ENCODE results near the gene CTNNBIP1.
A peak's percentile ranks its signal among the peaks of the same experiment; 100 is the strongest.

Gene CTNNBIP1

DNA sequence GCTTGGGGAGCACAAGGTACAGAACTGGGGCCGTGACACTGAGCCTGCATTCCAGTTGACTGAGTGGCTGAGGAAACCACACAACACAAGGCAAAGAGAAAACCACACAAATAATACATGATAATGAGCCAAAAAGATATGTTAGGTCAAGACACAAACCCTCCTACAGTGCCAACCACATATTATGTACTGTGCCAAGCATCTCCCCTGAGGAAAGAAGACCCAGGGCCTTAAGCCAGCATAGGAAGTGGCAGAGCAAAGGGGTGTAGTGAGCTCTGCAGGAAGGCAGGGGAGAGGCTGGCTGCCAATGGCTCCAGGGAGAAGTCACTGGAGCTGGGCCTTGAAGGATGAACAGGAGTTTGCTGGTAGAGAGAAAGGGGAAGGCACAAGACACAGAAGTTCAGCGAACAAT is 28.2 kb downstream of the CTNNBIP1 start:
- no peak for DNase-seq

DNA sequence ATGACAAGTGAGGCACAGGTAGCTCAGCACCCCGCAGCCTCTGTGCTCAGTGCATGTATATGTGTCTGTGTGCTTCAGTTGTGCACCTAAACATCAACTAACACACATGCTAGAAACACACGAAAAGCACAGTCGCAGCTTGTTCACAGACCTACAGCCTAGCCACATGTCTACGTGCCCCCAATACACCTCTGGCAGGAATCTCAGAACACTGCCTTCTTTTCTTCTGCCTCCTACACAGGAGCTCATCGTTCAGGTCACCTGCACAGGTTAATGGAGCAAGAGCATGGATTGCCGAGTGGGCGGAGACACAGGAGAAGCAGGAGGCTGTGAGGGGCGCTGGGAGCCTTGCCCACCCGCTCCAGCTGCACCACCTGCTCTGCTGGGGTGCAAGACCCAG is 31.7 kb downstream of the CTNNBIP1 start:
- DNase-seq = no peak

DNA sequence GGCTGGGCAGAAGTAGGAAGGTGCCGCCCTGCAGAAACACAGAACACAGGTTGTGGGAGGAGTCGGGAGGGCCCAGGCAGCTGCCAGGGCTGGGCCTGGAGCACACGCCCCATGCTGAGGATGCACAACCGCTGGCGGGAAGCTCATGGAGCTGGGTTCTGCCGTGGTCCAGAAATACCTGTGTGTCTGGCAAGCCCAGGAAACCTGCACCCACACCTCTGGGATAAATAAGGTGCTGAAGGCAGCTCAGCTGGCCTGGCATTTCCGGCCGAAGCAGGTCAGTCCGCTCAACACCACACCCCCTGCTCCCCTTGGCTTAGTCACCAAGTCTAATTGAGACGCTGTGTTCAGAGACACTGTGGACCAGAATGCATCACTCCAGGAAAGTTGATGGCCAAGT is 32.1 kb downstream of the CTNNBIP1 start:
- no peak for DNase-seq

DNA sequence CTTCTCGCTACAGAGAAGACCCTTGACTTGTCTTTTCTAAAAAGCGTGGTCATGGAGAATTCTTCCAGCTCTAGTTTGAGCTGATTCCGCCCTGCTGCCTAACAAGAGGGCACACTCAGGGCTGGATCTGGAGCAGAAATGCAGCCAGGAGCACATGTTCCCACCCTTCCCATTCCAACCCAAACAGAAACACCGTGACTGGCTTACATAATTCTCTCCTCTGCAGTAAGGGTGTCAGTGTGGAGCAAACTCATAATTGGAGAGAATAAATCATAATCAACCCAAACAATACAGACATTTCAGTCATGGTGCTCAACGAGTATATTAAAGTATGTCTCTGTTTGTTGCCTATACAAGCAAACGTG is 34.5 kb downstream of the CTNNBIP1 start:
- DNase-seq = no peak

DNA sequence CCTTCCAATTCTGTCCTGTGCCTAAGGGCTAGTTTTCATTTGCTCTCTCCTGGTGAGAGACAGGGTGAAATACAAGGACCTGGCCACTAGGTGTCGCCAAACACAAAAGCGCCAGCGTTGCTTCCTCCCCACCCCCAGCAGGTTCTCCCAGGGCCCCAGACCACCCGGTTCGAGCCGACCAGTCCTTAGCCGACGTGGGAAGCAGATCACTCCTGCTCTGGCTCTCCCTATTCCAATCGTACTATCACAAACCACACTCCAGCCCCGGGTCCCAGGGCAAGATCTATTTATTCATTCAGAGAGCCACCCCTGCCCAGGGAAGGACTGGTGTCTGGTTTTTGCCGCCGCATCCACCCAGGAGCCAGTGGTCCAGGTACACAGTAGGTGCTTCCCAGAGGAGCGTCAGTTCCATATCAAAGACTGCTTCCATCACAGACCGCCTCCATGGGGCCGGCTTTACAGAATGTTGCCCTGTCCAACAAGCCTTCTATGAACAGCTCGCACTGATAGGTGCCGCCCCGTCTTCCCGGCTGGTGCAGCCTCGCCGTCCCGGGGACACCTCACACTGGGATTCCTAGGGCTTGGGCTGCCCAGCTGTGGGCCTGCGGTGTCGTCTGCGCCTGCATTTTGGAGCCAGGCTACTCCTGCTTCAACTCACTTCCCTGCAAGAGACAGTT is 35.0 kb downstream of the CTNNBIP1 start:
- peak; percentile 72 for DNase-seq

DNA sequence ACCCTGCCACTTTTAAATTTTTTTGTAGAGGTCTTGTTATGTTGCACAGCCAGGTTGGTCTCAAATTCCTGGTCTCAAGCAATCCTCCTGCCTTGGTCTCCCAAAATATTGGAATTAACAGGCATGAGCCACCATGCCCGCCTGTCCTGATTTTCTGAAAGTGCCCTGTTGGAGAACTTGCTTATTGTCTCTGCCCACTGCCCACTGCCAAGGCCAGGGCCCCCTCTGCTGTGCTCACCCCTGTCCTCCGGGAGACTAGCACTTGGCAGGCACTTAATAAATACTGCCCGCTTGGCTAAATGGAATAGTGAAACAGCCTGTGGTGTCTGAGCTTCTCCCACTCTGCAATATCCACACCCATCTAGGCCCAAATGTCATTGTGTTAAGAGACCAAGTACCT is 35.7 kb downstream of the CTNNBIP1 start:
- no peak for DNase-seq

DNA sequence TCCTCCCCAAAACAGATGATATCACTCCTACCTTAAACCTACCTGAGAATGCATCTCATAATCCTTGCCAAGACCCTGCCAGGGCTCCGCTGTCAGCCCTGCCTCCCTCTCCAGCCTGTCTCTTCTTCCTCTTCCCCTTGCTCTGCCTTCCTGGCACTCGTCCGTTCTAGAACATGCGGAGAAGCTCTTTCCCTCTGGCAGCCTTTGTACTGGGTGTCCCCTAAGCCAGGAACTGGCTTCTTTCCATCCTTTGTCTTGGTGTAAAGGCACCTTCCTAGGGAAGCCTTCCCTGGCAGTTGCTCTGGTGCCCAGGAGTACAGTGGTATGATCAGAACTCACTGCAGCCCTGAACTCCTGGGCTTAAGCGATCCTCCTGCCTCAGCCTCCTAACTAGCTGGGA is 36.1 kb downstream of the CTNNBIP1 start:
- no peak for DNase-seq

DNA sequence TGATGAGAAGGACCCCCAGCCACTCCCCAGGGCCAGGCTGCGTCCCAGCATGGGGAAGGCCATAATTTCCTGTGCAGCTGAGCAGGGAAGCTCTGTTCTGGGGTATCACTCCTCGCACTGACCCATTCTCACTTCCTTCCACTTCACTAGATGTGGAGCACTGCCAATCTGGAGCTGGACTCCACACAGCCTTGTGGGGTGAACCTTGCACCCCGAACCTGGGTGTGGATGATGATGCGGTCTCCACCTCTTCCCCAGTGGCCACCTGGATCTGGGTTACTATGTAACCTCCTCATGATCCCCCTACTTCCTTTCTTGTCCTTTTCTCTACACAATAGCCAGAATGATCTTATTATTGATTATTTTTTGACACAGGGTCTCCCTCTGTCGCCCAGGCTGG is 36.7 kb downstream of the CTNNBIP1 start:
- DNase-seq = no peak

DNA sequence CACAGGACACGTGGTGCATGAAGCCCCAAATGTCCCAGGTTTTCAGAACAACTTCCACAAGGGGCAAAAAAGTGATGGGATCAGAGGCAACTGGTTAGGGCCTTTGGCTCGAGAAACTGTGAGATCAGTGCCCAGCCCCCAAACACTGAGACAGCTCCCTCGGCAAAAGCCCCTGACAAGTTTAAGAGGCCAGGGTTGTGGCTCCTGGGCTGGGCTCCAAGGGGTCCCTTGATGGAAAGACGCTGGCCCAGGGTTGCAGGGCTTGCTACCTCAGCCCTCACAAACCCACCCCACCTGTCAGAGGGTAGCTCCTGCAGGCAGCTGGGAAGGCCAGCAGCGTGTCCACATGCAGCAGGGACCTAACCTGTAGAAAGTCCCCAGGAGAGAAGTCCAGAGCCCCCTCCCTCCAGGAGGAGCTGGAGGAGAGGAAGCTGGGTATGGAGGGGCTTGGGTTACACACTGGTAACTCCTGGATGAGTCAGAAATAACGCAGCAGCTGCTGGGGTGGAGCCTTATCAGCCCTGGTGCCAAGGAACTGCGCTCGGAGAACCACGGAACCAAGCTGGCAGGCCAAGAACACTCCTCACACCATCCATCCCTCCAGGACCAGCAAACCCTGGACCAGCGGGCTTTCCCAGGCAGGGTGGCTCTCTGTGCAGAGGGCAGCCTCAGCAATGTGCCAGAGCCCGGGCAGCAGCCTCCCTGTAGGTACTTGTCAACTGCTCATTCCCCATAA is 37.5 kb downstream of the CTNNBIP1 start:
- no peak for DNase-seq

DNA sequence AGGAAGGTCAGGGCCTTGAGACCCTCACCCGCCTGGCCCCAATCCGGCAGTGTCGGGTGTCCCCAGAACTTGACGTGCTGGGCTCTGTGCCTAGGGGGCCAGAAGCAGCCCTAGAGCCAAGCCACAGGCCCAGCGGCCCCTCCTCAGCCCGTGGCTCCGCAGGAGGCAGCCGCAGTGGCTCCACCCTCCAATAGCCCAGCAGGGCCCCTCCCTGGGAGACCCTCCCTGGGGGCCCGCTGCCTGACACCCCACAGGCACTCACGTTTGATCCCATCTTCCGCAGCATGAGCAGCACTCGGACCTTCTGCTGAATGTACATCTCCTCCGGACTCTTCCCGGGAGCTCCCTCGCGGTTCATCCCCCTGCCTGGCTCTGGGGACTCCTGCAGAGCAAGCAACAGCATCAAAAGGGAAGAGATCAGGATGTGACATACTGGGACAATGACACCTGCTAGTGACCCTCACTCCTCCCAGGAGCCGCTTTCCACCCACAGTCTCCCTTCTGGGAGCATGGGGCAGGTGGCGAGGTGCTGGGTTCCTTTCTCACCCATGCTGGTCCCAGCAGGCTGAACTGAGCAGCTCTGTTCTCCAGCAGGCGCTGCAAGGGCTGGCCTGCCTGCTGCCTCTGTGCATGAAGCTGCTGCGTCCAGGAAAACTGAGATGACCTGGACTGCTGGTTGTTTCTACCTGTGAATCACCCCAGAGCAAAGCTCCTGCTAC is 38.2 kb downstream of the CTNNBIP1 start:
- DNase-seq = no peak

DNA sequence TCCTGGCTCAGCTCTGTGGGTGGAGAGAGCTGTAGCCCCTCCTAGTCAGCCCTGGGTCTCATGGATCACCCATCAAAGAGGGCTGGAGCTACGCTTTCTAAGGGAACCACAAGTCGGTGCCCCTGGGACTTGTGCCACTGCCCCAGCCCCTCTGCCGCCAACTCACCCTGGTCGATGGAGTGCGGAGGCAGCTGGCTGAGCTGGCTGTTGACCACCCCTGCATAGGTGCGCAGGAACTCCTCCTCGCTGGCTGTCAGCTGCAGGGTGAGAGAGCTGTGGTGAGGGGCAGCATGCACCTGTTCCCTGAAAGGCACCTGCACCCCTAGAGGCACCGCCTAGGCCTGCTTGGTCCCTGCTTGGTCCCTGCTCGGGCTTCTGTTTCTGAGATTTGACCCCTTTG is 39.0 kb downstream of the CTNNBIP1 start:
- no peak for DNase-seq

DNA sequence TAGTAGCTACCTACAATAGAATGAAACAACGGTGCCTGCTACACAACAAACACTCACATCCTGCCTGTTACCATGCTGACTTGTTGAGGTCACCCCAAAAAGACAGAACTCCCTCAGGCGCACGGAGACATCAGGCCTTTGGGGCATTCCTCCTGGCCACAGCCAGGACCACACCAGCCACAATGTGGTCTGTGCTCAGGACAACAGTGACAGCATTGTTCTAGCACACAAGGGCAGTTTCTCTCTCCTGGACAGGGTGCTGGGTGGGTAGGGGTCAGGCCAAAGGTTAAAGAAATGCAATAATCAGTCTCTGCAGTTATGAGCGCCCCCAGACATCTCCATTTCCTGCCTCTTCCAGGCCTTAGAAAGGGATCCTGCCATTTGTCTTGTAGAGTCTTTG is 39.5 kb downstream of the CTNNBIP1 start:
- no peak for DNase-seq

DNA sequence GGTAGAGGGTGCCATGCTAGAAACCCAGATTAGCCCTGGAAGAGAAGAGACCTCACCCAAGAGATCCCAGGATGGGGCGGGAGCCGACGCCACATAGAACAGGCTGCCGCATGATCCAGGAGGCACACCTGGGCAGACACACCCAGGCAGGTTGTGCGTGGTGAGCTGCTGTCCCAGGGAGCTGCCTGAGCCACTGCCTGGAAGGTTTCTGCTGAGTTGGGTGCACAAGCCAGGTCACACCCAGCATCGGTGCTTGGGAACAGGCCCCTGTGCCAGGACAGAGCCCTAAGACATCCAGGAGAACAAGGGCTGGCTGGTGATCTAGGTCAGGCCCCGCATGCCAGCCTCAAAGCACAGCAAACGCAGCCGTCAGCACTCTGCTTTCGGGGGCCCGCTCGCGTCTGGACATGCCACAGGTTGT is 40.2 kb downstream of the CTNNBIP1 start:
- no peak for DNase-seq

DNA sequence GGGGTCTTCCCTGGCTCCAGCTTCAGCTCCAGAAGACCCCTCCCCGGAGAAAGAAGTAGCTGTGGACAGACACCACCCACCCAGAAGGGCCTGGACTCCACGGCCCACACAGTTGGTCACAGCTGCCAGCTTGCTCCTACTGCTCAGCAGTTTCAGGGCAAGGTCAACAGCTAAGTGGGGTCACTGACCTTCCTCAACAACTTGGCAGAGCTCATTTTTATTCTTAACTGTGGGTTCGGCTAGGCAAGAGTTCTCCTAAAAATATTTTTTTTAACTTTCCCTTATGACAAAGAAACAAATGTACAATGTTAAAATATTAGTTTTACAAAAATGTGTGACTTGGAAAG is 41.9 kb downstream of the CTNNBIP1 start:
- no peak for DNase-seq

DNA sequence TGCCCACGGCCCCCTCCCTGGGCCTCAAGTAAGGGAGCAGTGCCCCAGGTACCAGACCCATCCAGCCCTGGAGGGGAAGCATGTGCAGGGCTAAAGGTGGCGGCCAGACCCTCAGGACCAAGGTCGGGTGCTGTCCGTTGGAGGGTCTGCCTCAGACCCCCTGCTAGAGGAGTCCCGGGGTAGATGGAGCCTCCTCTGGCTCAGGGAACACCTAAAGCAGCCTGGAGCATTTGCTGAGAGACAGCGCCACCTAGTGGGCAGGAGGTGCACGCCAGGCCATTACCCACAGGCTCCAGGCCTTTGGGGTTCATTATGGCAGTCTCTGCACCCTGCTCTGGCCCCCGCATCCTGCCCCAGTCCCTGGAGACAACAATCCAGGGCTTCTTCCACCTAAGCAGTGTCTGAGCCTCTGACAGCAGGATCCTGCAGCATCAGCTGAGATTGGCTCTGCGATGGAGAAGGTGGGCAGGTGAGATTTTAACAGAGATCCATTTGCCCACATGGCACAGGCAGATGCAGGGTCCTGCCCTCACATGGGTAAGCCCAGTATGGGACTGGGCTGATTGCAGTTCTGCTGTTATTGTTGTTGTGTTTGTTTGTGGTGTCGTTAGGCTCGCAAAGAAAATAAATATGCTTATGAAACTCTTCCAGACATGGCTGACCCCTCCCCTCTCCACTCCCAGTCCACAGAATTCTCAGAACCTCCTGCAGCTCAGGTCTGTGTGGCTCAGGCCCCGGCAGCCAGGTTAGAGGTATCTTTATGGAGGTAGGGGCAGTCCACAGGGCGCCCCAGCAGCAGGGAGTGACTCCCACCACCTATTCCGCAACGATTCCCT is 42.4 kb downstream of the CTNNBIP1 start:
- DNase-seq = peak; percentile 62

DNA sequence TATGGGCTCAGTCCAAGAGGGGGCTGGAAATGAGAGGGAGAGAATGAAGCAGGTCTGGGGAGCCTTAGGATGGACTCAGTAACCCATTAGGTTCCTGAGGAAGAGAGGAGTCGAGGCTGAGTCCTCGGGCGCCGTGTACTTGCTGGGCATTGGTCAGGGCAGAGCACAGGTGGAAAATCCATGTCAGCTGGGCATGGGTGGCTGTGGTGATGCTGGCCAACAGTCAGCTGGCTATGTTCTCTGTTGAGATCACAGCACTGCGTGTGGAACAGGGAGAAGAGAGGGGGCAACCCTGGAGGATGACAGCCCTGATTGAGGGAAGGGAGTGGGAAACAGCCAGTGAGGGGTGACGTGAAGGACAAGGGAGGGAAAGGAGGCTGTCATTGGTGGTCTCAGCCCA is 43.2 kb downstream of the CTNNBIP1 start:
- no peak for DNase-seq

DNA sequence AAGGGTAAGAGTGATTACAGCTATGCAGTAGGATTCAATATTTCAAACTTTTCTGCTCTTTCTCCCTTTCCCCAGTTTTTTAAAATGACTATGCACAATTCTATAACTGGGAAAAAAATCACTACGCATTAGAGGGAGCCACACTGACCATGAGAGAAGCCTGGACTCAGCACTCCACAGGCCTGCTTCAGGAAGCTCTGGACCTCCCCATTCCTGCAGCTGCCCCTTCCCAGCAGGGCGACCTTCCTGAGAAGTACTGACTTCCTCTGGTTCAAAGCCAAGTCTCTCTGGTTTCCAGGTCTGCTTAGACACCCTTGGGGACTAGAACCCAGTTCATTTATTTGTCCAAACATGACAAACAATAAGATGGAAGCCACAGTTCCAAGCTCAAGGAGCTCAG is 44.3 kb downstream of the CTNNBIP1 start:
- no peak for DNase-seq

DNA sequence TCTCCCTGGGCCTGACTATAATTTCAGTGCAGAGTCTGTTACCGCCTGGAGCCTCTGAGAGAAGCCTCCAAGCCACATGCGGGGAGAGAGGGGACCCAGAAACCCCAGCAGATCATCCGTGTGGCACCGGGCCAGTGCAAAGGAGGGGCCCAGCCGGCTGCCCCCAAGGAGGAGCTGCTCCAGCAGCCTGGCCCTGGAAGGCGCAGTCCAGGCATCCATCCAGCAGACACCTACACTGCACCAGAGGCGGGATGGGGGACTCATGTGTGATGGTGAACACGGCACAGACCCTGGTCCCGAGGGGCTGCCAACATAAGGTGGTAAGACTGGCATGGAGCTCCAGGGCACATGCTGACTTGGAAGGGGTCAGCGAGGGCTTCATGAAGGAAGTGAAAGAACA is 46.7 kb downstream of the CTNNBIP1 start:
- no peak for DNase-seq

DNA sequence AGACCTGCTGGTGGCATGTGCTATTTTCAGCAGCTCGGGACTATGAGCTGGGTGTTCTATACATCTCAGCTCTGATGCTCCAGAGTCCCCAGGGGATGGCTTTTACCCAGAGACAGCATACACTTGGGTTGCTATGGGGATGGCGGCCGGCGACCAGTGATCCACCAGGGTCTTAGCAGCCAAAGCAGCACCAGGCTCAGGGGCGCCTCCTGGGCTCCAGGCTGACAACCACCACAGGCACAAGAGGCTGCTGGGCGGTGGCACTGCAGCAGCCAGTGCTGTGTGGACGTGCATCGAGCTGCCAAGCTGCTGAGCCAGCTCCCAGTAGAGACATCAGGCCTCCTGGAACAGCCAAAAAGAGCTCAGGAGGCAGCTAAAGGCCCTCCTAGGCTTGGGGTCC is 48.7 kb downstream of the CTNNBIP1 start:
- DNase-seq = no peak

DNA sequence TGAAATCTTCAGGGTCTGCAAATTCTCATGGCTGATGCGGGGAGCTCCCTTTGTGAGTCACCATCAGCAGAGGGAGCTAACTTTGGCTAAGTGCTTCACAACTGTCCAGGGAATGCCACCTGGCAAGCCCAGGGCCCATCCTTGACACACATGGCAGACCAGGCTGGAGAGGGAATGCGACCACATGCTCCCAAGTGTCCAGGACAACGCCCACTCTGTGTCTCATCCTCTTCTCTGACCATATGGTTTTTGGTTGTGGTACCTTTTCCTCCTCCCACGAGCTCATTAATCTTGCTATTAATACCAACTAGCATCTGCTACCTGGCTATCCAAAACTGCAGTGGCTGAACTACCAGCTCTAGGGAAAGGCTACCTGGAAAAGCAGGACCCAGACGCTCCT is 49.2 kb downstream of the CTNNBIP1 start:
- no peak for DNase-seq

DNA sequence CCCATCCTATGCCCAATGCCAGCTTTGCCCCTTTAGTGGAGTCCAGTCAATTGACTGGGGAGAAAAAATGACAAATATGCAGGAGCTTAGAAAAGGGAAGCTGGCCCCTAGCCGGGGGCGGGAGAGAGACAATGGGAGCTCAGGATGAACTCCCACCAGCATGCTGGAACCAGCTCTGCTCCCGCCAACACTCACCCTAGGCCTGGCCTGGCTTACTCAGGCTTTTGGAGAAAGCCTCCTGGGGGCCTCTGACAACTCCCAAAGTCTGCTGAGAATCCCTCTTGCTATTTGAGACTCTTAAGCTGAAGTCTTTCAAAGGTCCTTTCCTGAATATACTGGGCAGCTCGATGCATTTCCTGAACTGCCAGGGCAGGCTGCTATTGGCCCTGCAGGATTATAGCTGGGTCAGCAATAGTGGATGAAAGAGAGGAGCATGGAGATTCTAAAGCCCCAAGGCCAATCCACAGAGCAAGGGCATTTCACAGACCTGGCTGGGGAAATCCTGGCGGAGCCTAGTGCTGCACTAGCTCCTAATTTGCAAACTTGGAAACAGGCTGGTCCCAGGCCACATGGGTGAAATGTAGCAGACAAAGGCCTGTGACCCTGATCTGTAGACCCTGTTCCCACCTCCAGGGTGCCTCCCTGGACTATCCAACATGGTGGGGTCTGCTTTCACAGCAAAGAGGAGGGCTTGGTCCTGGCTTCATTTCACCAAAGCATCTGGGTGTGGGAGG is 50.6 kb downstream of the CTNNBIP1 start:
- no peak for DNase-seq

Measured in right kidney (tissue), 1 donor.